Thoracic aorta (tissue), 2 donors: ENCODE data around the gene LPCAT3. TPM values are rescaled to one million over a fixed set of nuclear protein-coding genes. Genes with fewer than 3 reads are reported as not detected.

ENCODE experiments used
- ATAC-seq: fragments of 150-250 bp; one replicate; pipeline ENCODE4 v1.8.0; 2017; ENCODE audit warnings: low read depth; ENCODE audit not compliant: insufficient number of reproducible peaks, low FRiP score
- DNase-seq: peaks from one replicate; pipeline ENCODE4 v3.0.0-alpha.2; 2020; ENCODE audit warnings: low spot score
- H3K27ac ChIP-seq, 2 donors: fragments of 200-600 bp; sonication (generic); 1 replicate in 1 of 2; 2 replicates in 1 of 2; pipeline ENCODE4 v1.5.1; 2016; ENCODE audit warnings: mild to moderate bottlenecking in 2 of 2, moderate library complexity in 2 of 2
- H3K27me3 ChIP-seq: fragments of 200-600 bp; sonication (generic); replicated peaks from 2 replicates; pipeline ENCODE4 v1.6.0; 2016; ENCODE audit warnings: mild to moderate bottlenecking; ENCODE audit not compliant: insufficient read depth
- H3K36me3 ChIP-seq: fragments of 200-600 bp; sonication (generic); one replicate; pipeline ENCODE4 v1.5.1; 2016
- H3K4me1 ChIP-seq, 2 donors: fragments of 200-600 bp; sonication (generic); 1 replicate in 1 of 2; 2 replicates in 1 of 2; pipeline versions ENCODE4 v1.5.1 to v1.6.0; 2016; ENCODE audit warnings: low read depth in 2 of 2, mild to moderate bottlenecking in 1 of 2; ENCODE audit not compliant: control insufficient read depth in 1 of 2
- H3K4me3 ChIP-seq: fragments of 200-600 bp; sonication (generic); 2 replicates; pipeline ENCODE4 v1.5.1; 2016; ENCODE audit warnings: mild to moderate bottlenecking
- H3K9me3 ChIP-seq: fragments of 200-600 bp; sonication (generic); 2 replicates; pipeline ENCODE4 v1.5.1; 2016
- total RNA-seq, 2 donors: library from RNA; depleted of rRNA; stranded (reverse); fragments of >200 nt; gene quantifications; one replicate each; pipeline versions ENCODE4 v1.1.0 to v1.2.3, GENCODE V29; 2016
- TF ChIP-seq, protein P1 (sequence below): fragments of 200-600 bp; sonication (generic); IDR thresholded peaks from one replicate; pipeline ENCODE4 v1.5.1; 2019; ENCODE audit warnings: antibody characterized with exemption

The LPCAT3 gene
- total RNA-seq, 2 donors from 2014 or later, result 40.5 to 51.9 TPM

DNA sequence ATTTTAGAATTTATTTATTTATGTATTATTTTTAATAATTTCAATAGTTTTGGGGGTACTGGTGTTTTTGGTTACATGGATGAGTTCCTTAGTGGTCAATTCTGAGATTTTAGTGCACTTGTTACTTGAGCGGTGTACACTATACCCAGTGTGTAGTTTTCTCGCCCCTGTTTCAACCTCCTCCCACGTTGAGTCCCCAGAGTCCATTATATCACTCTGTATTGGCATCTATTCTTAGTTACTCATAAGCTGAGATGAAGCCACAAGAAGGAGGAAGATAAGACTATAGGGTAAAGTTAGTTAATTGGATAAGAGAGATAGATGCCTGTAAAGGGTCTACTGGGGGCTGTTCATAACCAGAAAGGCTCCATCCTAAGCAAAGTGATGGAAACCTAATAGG, 46.2 kb upstream of the LPCAT3 start:
- Histone ChIP-seq H3K4me3 (no peak overlapping the region), H3K9me3 (no peaks in the 10 kb centered on the region), H3K27ac (no peak overlapping the region), H3K4me1 (peaks cover 11 to 21% of the 10 kb centered on the region in 2 donors), H3K36me3 (peaks cover 32% of the 10 kb centered on the region), H3K27me3 (no peaks in the 10 kb centered on the region)
- ATAC-seq, result no peak
- TF ChIP-seq, protein P1, sequence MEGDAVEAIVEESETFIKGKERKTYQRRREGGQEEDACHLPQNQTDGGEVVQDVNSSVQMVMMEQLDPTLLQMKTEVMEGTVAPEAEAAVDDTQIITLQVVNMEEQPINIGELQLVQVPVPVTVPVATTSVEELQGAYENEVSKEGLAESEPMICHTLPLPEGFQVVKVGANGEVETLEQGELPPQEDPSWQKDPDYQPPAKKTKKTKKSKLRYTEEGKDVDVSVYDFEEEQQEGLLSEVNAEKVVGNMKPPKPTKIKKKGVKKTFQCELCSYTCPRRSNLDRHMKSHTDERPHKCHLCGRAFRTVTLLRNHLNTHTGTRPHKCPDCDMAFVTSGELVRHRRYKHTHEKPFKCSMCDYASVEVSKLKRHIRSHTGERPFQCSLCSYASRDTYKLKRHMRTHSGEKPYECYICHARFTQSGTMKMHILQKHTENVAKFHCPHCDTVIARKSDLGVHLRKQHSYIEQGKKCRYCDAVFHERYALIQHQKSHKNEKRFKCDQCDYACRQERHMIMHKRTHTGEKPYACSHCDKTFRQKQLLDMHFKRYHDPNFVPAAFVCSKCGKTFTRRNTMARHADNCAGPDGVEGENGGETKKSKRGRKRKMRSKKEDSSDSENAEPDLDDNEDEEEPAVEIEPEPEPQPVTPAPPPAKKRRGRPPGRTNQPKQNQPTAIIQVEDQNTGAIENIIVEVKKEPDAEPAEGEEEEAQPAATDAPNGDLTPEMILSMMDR, result no peak
- no peak for DNase-seq

- Histone ChIP-seq H3K9me3 (no peaks in the 10 kb centered on the region), H3K4me1 (peaks cover 12 to 24% of the 10 kb centered on the region in 2 donors), H3K36me3 (peaks cover 22% of the 10 kb centered on the region), H3K27me3 (no peaks in the 10 kb centered on the region), H3K4me3 (peak overlapping the region; percentile 69), H3K27ac (peak overlapping the region in 1 of 2 donors; percentile 74)
- DNase-seq, result no peak
- ATAC-seq, result no peak
- TF ChIP-seq, protein P1, result no peak
Measured at GRCh38 chr12:7061596-7061995, 43.3 kb upstream of the LPCAT3 start.

GRCh38 chr12:7061138-7061537, 42.9 kb upstream of the LPCAT3 start:
- Histone ChIP-seq H3K4me1 (peaks cover 12 to 24% of the 10 kb centered on the region in 2 donors), H3K27me3 (no peaks in the 10 kb centered on the region), H3K9me3 (no peaks in the 10 kb centered on the region), H3K27ac (peak overlapping the region; percentile 71 to 74), H3K4me3 (peak overlapping the region; percentile 69), H3K36me3 (peaks cover 17% of the 10 kb centered on the region)
- TF ChIP-seq, protein P1, result no peak
- DNase-seq (no peak), ATAC-seq (no peak)

DNA sequence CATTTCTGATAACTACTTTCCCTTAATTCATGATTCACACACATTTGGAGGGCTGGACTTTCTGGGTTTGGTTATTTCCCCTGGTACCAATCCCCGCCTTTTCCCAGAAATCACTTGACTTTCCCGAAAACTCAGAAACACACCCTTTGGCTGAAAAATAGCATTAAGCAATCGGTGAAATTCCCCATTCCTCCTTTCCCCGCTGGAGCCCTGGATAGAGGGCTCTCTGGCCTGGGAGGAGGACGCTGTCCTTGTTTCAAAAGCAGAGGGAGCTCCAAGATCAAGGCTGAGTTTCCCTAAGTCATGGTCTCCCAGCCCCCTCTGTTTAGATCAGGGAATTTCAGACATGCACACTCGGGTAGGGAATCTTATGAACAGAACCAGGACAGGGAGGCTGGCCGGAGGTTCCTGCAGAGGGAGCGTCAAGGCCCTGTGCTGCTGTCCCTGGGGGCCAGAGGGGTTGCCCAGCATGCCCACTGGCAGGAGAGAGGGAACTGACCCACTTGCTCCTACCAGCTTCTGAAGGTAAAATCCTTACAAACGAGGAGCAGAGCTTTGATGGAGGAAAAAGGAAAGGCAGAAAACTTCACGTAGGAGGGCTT, 42.2 kb upstream of the LPCAT3 start, which contains the start of gene C1S:
TSS of gene C1S (plus strand) at position 366 of the 602 bp plus-strand sequence. CDS start 1,195 bp downstream, outside the sequence.
- Histone ChIP-seq H3K9me3 (no peaks in the 10 kb centered on the region), H3K4me3 (peak within 1 kb of the TSS; percentile 69), H3K36me3 (peaks cover 11% of the 10 kb centered on the region), H3K27me3 (no peaks in the 10 kb centered on the region), H3K4me1 (peaks cover 12 to 24% of the 10 kb centered on the region in 2 donors), H3K27ac (peak within 1 kb of the TSS; percentile 71 to 74)
- ATAC-seq, result peak; percentile 98
- TF ChIP-seq, protein P1, result peak; percentile 73
- DNase-seq, result peak; percentile 68

DNA sequence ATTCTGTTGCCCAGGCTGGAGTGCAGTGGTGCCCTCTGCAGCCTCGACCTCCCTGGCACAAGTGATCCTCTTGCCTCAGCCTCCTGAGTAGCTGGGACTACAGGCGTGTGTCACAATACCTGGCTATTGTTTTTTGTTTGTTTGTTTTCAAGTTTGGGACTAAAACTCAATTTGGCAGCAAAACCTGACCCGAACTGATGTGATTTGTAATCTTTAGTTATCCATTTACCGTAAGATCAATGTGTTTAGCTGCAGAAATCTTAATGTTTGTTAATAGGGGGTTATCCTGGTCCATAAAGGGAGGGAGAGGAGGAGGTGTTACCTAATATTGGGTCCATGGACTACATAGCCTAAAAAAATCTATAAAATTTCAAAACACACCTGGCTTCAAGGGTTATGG, 41.5 kb upstream of the LPCAT3 start:
- DNase-seq, result no peak
- H3K27me3 ChIP-seq, result no peaks in the 10 kb centered on the region
- H3K9me3 ChIP-seq, result no peaks in the 10 kb centered on the region
- H3K4me1 ChIP-seq, result peaks cover 12 to 24% of the 10 kb centered on the region in 2 donors
- TF ChIP-seq, protein P1, result no peak
- peak overlapping the region; percentile 64 to 74 for H3K27ac ChIP-seq
- no peak for ATAC-seq
- H3K4me3 ChIP-seq, result peak overlapping the region; percentile 9
- H3K36me3 ChIP-seq, result peaks cover 7% of the 10 kb centered on the region
